Keratinocyte (primary cell): ENCODE measurements around the gene ATP11A.

Source experiments
- EZH2 ChIP-seq: IDR thresholded peaks from one replicate; pipeline ENCODE4 v1.6.1; 2012; ENCODE audit warnings: inconsistent platforms, mild to moderate bottlenecking, low read length, moderate library complexity
- TF ChIP-seq, protein P1 (sequence below), 3 experiments: IDR thresholded peaks in 1 of 3; conservative IDR thresholded peaks in 1 of 3; optimal IDR thresholded peaks in 1 of 3; 2 replicates in 2 of 3; 3 replicates in 1 of 3; pipeline versions ENCODE3 to v1.5.1; 2011; ENCODE audit warnings: low read length in 3 of 3, mild to moderate bottlenecking in 3 of 3, moderate library complexity in 2 of 3, control low read depth in 1 of 3, inconsistent platforms in 1 of 3; ENCODE audit not compliant: insufficient read depth in 2 of 3; ENCODE audit errors: extremely low read depth in 1 of 3

DNA sequence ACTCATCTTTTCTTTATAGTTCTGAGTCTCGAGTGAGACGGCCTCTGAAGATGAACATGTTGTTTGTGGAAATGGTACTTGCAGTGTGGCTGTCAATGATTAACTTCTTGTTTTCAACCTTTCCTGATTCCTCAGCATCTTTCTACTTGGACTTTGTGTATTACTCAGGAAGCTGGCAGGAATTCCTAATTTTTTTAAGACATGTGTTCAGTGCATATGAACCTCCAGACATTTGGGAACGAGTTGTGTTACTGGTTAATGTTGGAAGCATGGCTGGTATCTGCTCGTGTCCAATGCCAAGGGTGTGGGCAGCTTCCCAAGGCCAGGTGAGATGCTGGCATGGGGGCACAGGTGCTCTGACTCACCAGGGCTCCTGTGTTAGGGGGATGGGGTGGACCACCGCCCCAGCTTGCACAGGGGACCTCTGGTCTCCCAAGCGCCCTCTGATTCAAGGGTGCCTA, 218.1 kb downstream of the ATP11A start:
- TF ChIP-seq, protein P1, sequence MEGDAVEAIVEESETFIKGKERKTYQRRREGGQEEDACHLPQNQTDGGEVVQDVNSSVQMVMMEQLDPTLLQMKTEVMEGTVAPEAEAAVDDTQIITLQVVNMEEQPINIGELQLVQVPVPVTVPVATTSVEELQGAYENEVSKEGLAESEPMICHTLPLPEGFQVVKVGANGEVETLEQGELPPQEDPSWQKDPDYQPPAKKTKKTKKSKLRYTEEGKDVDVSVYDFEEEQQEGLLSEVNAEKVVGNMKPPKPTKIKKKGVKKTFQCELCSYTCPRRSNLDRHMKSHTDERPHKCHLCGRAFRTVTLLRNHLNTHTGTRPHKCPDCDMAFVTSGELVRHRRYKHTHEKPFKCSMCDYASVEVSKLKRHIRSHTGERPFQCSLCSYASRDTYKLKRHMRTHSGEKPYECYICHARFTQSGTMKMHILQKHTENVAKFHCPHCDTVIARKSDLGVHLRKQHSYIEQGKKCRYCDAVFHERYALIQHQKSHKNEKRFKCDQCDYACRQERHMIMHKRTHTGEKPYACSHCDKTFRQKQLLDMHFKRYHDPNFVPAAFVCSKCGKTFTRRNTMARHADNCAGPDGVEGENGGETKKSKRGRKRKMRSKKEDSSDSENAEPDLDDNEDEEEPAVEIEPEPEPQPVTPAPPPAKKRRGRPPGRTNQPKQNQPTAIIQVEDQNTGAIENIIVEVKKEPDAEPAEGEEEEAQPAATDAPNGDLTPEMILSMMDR (optimal IDR thresholded peaks at IDR 0.05 in 1 of 3, IDR thresholded peaks at IDR 0.05 in 1 of 3, conservative IDR thresholded peaks at IDR 0.05 in 1 of 3; ENCODE audit: extremely low read depth in 1 of 3, insufficient read depth in 2 of 3, low read length in 3 of 3): no peak
- TF ChIP-seq EZH2: no peak
